Stimulated activated CD8-positive, alpha-beta memory T cell treated with anti-CD3 and anti-CD28 coated beads, Interleukin-15, amount 100 ng/mL, for 1 hour (primary cell): Measurements from ENCODE around the gene GLT1D1.

Experiments used
- DNase-seq: peaks from one replicate; pipeline ENCODE4 v3.0.0-alpha.2; 2020; ENCODE audit warnings: low read depth

GLT1D1 gene

DNA sequence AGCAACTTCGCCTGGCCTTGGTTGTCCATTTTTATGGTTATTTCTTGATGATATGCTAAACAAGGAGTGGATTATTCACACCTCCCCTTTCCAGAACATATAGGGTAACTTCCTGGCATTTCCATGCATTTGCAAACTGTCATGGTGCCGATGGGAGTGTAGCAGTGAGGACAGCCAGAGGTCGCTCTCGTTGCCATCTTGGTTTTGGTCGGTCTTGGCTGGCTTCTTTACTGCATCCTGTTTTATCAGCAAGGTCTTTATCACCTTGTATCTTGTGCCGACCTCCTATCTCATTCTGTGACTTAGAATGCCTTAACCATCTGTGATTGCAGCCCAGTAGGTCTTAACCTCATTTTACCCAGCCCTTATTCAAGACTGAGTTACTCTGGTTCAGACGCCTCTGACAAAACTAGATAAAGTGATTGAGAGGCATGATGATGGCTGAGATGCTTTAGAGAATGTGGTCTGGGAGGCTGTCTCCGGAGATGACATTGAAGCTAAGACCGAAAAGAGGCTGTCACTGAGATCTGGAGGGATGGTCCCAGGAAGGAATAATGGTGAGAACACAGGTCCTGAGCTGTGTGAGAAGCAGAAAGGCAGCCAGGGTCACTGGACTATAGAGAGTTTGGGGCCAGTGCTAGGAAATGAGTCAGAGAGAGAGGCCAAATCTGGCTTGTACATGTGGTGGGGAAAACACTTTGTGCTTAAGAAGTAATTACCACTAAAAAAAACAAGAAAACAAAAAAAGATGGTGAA lies 2.9 kb downstream of the GLT1D1 start:
- no peak for DNase-seq

DNA sequence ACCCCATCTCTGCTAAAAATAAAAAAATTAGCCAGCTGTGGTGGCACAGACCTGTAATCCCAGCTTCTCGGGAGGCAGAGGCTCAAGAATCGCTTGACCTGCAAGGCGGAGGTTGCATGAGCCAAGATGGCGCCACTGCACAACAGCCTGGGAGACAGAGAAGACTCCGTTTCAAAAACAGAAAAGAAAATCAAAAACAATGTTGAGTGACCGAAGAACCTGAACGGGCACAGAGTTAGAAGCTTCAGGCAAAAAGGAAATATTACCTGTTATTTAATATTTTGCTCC lies 3.5 kb downstream of the GLT1D1 start:
- no peak for DNase-seq

DNA sequence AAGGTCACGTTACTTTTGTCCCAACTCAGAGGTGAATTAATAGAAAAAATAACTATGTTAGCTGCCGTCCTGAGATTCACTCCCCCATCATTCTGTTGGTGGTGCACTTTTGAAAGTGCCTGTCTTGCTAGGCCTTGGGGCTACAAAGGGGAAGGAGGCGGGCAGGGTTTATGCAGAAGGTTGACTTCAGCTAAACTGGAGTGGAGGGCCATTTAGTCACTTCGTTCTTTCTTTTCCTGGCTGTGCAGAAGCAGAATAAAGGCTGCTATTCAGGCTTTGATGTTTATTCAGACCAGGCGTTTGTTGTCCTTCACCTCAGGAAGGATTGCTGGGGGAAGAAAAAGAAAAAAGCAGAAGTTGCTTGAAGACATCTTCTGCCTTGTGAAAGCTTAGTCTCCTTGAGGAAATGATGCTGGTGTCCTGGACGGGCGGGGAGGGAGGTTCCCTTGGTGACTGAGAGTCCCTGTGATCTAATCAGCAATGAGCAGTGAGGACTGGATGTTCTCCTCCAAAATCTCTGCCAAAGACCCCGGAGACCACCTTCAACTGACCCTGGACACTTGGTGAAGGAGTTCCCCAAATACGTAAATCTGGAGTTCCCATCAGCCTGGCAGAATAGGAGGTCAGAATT lies 4.0 kb downstream of the GLT1D1 start:
- no peak for DNase-seq

DNA sequence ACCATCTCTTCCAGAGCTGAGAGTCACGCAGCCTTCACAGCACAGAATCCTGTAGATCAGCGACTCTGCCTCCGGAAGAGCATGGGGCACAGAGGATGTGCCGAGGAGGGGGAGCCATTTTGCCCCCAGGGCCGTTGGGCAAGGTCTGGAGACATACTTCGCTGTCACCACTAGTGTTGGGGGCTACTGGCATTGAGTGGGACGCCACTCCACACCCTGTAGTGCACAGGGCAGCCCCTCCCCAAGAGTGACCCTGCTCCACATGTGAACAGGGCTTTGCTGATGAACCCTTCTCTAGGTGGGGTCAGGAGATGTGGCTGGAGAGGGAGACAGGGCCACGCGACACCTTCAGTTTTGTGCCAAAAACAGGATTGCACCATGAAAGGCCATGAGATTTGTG lies 6.0 kb downstream of the GLT1D1 start:
- no peak for DNase-seq

DNA sequence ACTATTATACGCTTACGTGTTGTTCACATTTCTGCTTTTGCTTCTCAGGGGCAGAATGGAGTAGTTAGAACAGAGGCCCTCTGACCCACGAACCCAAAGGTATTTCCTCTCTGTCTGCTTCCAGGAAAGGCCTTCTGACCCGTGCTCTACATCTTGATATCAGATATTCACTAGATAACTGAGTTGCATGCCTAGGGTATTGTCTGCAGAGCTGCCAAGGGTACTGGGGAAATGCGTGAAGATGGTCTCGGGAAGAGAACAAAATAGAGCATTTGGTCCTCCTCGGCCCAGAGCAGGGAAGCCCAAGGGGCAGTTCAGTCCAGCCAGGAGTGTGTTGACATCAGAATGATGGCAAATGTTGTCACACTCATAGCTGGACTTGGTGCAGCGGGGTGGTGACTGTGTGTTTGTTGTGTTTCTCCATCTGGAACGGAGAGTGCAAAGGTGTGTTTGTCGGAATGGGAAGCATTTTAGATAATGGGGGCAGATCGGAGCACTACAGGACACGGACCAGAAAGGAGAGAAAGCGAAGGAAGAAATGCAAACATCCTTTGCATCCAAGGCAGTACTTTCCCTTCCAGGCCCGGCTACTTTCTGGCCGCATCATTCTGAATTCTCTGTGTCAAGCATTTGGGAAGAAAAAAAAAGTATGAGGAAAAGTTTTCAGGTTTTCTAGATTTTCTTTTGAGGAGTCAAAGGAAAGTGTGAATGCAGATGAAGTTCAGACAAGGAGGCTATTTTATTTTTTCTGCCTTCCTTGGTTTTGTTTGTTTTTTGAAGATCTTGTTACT lies 8.1 kb downstream of the GLT1D1 start:
- no peak for DNase-seq

DNA sequence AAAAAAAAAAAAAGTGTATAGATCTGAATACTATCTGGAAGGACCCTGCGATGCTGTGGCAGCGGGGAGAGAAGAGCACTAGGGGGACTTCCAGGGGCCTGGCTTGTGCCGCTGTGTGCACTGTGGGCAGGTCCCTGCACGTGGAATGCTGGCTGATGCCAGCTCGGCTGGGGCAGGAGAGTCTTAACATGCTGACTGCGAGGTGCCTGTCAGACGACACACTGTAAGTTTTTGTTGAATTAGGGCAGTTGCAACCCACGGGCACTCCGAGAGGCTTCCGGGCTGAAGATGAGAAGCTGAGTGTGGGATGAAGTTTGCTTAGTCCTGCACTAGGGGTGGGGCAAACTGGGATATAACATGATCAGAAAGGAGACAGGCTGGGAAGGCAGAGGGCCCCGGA lies 10.7 kb downstream of the GLT1D1 start:
- no peak for DNase-seq

DNA sequence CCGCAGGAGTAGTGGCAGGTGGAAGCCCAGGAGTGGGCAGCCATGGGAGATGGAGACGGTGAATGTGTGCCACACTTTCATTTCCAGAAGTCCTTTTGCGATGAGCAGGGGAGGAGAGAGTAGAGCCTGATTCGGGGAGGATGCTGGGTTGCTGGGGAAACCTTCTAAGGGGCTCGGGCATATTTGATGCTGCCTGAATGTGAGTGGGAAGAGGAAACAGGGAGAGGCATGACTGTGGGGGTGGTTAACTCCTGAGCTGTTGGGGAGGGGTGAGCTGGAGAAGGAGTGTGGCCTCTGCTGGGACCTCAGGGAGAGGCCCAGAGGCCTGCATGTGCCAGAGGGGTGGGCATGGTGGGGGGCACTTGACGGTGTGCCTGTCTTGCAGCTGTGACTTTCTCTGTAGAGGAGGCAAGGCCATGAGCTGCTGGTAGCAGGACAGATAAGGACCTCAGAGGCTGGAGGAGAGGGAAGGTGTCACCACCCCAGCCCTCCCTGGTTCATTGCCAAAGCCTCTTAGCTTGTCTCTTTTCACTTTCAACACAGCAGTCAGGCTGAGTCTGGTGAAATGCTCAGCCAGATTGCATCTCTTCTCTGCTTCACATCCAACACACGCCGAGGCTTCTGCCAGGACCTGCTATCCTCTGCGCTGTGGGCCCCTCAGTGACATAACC lies 11.4 kb downstream of the GLT1D1 start:
- DNase-seq: no peak

DNA sequence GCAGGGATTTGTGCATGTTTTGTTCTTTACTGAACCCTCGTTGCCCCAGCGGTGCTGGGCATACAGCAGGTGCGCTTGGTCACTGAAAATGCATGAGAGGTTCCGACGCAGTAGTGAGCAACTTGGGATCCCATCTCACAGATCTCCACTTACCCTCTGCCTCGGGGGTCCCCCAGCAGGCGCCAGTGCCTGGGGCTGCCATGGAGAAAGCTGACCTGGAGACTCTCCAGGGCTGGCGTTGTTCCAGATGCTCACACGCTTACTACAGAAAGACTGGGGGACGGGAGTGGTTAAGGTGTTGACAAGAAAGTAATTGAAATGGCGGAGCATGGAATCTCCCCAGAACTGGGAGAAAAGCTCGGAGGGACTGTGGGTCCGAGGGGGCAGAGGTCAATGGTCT lies 14.2 kb downstream of the GLT1D1 start:
- DNase-seq: no peak

DNA sequence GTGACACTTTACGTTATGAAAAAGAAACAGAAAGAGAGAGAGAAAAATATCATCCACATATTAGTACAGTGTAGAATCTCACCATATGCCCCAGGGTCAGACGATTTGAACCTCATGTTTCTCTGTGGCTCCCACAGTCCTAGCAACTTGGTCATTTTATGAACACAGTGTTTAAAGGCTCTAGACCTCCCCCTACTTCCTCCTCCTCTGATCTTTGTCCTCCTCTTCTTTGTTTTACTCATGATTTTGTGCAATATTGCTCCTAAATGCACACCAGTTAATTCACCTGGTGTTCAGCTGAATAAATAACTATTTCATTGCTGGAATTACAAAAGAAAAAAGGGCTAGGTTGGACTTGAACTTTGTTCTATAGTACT lies 18.2 kb downstream of the GLT1D1 start:
- no peak for DNase-seq

DNA sequence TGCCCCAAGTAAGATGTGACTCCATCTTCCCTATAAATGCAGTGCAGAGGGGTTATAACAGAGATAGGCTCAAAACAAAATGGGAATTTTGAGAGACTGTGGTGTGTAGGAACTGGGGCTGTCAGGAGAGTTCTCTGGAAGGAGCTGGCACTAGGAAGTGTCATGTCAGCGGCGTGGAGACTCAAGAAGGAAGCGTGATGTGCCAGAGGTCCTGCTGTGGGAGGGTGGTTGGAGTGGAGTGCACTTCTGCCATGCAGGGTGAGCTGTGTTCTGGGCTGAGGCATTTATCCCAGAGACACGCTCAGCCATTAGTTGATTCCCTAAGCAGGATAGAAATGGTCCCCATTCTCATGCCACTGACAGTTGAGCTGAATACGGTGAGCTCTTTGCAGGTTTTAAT lies 19.0 kb downstream of the GLT1D1 start:
- DNase-seq: no peak

DNA sequence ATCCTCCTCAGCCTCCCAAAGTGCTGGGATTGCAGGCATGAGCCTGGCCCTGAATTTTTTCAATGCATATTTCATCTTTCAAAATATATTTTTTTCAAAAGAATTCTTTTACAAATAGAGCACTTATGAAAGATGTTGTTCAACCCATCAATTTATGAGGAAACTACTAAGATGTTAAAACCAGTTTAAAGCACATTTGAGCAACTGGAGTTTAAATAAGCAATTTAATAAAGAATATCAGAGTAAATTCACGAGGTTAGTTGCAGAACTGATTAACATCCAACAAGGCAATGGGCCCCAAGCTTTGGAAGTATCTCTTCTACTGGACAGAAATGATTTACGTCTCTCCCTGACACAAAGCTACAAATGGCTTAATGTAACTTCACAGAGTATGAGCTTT lies 23.3 kb downstream of the GLT1D1 start:
- DNase-seq: no peak

DNA sequence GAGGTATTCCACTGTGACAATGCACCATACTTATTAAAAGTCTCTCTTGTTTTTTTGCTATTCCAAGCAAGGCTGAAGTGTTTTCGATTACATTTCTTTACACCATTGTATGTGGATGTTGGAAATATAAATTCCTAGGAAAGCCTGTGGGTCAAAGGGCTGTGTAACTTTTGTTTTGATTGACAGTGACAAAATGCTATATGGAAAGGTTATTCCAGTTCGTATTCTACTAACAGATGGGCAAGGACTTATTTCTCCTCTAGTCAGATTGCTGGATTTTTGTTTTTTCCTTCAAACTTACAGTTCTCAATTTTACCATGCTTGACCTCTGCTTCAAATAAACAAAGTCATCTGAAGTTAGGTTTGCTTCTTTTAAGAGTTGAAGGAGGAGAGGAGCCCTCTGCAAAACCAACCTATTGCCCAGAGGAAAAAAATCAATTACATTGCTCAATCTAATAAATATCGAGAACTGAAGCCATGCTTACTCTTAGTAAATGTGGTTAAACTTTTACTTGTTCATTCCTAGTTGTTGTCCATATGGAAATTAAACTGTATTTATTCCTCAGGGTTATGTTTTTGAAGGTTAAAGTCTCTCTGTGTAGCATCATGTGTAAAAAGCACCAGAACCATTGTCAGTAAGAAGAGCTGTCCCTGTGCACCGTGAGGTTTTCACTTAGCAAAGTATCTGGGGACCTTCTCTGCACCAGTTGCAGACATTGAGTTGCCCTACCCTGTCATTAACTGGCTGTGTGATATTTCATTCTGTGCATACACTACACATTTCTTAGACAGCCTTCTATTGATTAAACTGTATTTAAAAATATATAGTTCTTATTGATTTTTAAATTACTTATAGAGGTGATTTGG lies 26.9 kb downstream of the GLT1D1 start:
- DNase-seq: no peak

DNA sequence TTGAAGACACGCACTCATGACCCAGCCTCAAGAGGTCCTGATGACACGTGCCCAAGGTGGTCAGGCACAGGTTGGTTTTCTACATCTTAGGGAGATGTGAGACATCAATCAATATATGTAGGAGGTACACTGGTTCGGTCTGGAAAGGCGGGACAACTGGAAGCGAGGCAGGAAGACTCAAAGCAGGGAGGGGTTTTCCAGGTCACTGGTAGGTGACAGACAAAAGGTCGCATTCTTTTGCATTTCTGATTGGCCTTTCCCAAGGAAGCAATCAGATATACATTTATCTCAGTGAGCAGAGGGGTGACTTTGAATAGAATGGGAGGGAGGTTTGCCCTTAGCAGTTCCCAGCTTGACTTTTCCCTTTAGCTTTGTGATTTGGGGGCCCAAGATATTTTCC lies 38.6 kb downstream of the GLT1D1 start:
- no peak for DNase-seq

DNA sequence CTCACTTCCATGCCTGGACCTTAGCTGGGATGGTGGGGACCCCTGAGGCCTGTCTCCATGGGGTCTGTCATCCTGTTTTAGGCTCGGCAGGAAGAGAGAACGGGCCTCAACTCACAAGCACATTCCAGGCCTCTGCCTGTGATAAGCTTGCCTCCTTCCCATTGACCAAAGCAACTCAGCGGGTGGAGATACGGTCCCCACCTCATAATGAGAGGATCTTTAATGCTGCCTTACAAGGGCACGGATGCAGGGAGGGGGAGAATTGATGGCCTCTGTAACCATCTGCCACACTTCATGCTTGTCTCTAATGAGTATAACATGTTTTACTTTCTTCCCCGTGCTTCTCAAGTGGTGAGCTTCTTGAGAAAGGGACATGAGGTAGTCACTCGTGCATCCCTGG lies 50.0 kb downstream of the GLT1D1 start:
- DNase-seq: no peak

DNA sequence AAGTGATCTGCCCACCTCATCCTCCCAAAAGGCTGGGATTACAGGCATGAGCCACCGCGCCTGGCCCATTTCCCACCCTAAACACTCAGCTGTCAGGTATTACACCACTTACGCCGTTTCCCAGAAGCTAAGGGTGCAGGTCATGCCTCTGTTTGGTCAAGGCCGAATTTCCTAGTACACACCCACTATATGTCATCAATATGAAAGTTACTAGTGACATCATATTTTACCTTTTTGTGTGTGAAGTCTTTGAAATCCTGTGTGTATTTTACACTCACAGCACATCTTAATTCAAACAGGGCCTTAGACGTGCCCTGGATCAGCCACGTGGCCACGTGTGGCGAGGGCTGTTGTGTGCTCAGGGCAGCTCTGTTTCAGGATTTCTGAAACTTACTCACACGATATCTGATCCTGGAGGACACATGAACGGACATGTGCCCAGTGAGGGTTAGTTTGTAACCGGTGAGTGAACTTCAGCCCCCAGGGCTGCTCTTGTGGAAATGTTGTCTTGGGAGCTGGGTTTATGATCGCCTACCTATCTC lies 51.8 kb downstream of the GLT1D1 start:
- no peak for DNase-seq

DNA sequence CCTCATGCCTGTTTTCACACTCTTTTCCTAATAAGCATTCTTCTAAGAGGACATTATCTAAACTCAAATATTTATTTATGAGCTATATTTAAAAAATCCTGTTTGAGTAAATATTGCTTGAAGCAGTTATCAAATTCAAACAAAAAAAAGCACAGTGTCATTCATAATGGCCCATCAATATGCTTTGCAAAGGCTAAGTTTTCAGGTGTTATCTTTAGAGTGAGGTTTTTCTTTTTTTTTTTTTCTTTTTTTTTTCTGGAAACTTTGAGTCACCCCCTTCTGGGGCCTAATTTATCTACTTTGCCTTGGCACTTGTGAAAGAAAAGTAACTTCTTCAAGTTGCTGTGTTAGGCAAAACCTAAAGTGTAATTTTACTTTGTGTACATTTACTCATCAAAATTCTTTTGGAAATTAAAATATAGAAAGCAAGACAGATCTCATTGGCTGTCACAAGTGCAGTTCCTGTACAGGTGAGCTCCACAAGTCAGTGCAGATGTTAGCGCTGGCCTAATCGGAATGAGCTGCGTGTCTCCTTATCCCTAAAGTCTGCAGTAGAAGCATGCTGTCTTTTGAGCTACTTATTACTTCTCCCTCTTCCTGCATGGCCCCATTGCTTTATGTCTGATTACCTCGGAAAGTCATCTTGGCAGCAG lies 53.3 kb downstream of the GLT1D1 start:
- no peak for DNase-seq

DNA sequence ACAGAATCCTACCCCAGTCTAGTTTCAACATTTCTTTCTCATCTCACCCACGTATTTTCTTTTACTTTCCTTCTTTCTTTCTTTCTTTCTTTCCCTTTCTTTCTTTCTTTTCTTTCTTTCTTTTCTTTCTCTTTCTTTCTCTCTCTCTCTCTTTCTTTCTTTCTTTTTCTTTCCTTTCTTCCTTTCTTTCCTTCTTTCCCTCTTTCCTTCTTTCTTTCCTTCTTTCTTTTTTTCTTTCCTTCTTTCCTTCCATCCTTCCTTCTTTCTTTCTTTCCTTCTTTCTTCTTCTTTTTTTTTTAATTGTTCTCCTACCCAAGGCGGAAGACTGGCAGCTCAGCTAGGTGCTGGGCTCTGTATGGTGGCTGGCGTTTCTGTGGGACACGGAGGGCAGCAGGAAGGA lies 55.0 kb downstream of the GLT1D1 start:
- DNase-seq: no peak

DNA sequence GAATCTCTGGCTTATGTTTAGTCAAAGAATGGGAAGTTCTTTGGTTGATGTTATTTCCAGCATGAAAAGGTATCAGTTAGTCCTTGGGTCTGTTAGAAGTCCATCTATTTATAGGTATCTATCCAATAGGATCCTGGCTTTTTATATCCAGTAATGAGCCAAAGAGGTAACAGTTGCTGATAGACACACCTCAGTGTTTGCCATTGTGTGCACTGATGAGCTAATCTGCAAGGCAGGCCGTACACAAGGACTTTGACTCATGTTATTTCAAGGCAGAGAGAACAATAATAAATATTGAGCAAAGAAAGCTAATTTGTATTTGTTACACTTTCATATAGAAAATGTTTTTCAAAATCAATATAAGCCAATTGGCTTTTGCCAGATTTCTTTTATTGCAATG lies 56.4 kb downstream of the GLT1D1 start:
- DNase-seq: no peak

DNA sequence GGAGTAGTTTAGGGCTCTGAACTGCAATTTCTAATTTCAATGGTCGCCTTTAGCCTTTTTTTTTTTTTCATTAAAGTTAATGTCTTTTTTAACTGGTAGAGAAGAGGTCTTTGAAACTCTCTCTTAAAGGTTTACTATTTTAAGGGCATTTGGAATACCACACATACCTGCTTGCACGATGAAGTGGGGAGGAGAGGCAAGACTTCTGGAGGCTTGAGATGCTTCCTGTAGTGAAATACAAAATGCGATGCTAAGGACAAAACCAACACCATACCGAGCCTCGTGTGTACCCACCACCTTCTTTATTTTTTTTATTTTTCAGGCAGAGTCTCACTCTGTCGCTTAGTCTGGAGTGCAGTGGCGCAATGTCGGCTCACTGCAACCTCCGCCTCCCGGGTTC lies 57.4 kb downstream of the GLT1D1 start:
- no peak for DNase-seq

DNA sequence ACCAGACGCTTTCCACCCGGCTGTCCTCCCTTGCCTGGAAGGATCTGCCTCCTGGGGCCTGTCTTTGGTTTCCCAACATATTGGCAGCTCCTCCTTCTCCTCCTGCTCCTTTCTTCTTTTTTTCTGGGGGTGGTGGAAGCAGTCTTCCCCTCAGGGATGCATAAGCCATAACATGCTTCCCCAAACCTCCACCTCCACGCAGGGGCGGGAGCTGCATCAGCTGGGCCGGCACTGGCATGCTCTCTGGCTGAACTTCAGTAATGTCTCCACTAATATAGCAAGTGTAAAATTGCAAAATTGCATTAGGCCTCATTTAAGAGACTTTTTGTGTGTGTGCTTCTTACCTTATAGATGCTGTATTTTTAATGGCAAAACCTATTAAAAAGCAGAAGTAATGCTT lies 58.6 kb downstream of the GLT1D1 start:
- DNase-seq: no peak

DNA sequence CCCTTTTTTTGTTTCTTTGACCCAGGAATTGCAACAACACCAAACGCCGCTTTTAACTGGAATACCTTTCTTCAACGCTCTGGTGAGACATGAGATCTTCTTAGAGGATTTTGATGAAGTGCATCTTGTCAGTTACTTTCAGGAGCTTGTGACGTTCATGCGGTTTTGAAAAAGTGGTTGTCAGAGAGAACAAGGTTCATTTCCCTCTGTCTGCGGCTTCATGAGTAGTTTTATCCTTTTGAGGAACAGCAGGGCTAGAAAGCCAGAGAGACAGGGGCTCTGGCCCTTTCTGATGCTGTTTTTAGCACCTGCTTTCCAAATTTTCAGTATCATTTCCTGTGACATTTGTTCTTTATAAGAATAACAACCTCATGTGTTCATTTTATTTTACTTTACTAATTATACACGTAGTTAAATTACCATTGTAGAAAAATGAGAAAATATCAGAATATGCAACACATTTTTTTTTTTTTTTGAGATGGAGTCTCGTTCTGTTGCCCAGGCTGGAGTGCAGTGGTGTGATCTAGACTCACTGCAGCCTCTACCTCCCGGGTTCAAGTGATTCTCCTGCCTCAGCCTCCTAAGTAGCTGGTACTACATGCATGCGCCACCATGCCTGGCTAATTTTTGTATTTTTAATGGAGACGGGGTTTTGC lies 61.8 kb downstream of the GLT1D1 start:
- DNase-seq: no peak
